HL-60 (cell line): Measurements from ENCODE around the gene ASAP3.

Source experiments
- CTCF ChIP-seq: IDR thresholded peaks from one replicate; pipeline ENCODE4 v1.5.1; 2011; ENCODE audit warnings: low read length, control low read depth, inconsistent platforms; ENCODE audit not compliant: insufficient read depth
- REST ChIP-seq: IDR thresholded peaks from 2 replicates; pipeline ENCODE4 v1.6.1; 2012; ENCODE audit warnings: low read depth; ENCODE audit not compliant: insufficient replicate concordance

- TF ChIP-seq CTCF, result no peak
- no peak for TF ChIP-seq REST
Measured at GRCh38 chr1:23496490-23497181, 12.7 kb upstream of the ASAP3 start.
